ENCODE results near the gene SLC6A9.

Gene SLC6A9

DNA sequence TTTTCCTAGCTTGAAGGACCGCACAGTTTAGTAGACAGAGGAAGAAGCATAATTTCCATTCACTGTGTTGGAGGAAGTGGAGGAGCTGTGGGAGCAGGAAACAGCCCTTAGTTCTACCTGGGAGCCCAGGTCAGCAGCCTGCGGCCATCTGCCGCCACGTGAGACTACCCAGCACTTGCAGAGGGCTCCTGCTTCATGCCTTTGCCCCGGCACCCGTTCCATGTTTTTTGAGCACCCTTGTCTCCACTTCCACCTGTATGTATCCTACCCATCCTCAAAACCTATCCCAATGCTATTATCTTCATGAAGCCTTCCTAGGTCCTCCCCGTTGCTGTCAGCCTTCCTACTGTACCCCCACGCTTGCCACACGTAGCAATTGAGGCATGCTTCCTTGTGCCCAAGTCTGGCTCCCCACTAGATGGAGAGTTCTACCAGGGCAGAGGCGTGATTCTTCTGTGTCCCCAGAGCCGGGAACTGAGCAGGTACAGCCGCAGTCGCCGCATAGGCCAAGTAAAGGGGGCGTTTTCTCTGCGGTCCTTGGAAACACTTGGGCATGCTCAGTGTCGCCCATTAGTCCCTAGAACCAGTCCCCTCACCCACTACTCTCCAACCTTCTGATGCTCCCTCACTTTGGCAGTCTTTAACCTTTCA lies 1.9 kb downstream of the SLC6A9 start:
- no peak for DNase-seq (ENCODE audit: low read depth, low spot score)

DNA sequence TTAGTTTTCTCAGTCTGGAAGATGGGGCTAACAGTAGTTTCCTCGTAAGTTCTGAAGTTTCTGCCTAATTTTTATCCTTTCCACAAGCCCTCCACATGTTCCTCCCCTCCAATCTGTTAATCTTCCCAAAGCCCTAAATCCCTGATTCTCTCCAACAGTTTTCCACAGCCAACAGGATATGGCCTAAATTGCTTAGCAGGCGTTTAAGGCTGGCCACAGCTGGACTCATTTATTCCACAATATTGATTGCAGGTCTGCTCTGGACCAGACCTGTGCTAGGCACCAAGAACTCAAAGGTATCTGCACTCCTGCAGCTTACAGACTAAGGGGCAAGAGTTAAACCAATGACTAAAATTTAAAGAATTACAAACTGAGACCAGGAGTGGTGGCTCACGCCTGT lies 3.9 kb downstream of the SLC6A9 start:
- no peak for DNase-seq (ENCODE audit: low read depth, low spot score)

DNA sequence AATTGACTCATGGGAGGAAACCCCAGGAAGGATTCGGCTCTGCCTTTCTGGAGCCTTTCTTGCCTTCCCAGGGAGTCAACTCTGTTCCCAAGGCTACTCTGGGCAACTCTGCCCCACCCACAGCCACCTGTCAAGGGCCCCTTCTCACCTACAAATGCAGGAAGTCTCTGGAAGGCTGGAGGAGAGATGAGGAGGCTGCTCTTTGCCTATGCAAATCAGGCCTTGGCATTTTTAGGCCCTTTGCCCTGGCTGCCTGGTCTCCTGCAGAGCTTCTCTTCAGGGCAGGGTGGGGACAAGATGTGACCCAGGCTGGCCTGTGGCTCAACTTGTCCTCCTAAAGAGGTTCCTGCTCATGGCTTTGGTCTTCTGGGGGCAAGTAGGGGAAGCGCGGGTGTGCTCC lies 5.4 kb downstream of the SLC6A9 start:
- DNase-seq (ENCODE audit: low read depth, low spot score), result no peak

DNA sequence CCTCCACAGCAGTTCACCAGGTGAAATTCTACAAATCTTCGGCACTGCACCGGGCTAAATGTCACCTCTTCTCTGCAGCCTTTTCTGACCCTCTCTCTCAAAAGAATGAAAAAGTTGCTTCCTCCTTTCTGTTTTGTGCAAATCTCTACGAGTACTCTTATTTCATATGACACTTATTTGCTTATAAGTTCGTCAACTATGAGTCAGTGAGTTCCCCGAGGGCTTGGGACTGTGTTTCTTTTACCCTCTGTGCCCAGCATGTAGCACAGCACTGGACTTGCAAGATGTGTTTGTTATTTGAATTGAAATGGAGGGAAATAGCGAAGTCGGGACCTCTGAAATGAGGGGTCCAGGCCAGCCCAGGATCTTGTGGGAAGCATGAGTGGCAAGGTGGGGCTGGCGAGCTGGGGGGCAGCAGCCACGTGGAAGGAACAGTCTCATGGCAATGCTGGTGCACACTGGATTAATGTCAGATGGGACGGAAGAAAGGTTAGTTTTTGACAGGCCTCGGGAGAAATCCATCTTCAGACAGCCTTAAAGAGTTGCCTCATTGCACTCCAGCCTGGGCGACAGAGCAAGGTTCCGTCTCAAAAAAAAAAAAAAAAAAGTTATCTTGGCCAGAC lies 6.2 kb downstream of the SLC6A9 start:
- no peak for DNase-seq (ENCODE audit: low read depth, low spot score)

DNA sequence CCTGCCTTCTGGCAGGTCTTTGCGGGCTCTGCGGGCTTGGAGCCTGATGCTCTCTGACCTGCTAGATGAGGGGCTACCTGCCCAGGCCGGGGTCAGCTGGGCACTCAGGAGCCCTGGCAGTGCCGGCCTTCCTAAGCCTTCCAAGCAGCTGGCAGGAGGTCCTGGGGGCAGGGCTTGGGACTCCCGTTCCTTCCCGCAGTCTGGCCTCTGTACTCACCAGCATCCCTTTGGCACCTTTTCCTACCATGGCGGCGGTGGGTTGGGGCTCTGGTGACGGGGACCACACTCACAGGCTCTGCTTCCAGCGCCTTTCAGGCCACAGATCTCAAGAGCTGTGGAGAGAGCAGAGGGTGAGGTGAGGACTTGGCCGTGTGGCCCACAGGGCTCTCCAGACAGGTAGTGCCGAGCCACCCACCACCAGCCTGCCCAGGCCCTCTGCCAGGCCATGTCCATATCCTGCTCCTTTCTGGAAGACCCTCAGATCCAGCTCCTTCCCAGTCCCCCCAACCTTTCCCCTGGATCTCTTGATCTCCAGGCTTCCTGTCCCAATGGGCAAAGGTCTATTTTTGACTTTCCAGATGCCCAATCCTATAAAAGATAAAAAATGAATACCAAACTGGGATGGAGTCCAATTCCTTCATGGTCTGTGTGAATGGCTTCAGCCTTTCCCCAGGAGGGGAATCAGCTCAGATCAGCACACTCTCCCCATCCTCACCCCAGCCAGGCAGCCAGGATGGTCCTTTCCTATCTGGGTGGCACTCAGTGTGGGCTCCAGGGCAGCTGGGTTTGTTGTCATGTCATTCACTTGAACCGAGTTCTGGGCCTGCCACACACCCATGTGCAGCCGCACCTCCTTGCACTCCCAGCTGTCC lies 7.0 kb downstream of the SLC6A9 start:
- DNase-seq (ENCODE audit: low read depth, low spot score), result no peak

DNA sequence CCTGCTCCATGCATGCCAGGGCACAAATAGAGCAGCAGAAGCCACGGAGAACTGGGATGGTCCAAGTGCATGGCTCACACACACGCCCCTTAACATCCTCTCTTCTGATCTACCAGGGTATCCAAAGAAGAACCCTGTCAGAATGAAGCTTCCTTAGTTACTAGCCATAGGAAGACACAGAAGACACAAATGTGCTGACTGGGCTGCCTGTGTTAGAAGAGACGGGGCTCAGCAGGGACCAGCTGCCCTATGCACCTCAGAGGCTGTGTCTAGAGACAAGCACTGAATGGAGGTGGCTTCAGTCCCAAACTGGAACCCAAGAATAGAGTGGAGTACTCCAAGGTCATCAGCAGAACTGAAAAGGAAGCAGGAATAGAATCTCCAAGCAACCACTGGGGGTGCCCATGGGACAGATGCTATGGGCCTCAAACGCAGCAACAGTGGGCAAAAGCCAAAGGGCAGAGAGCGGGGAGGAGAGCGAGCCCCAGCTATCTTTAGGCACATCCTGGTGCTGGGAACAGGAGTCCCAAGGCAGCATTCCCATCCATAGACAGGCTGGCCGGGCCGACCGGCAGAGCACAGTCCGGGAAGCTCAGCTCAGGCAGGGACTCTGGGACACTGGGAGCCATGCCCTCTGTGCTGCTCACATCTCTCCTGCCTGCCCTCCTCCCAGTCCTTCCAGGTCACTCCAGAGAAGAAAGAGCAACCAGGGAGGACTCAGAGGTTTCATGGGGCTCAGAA lies 9.5 kb downstream of the SLC6A9 start:
- no peak for DNase-seq (ENCODE audit: low read depth, low spot score)

DNA sequence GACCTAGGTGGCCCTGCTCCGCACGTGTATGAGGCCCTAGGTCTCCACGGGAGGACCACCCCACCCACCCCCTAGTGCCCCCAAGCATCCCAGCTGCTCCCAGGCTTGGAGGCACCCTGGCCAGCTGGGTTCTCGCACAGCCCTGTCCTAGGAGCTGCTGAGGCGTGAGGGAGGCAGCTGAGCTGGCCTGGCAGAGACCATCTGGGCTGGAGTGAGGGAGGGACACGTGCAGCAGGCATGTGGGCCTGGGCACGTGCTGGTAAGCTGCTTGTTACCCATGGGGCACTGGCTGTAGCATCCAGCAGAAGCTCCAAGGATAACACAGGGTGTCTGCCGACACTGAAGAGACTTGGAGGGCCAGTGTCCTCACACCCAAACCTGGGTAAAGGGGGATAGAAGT lies 10.1 kb downstream of the SLC6A9 start:
- no peak for DNase-seq (ENCODE audit: low read depth, low spot score)

DNA sequence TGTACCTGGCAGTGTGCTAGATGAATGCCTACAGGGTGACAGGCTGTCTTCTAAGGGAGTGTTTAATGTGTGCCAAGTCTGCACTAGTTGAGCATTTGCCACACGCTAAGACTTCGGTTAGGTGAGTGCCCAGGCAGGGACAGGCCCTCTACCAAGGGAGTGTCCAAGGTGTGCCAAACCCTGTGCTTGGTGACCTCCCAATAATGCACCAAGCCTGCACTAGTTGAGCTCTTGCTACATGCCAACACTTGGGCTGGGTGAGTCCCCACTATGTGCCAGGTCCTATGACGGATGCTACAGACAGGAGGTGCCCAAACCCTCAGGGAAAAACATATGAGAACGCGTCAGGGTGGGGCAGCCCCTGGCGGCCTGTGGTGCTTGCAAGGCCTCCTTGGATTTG lies 10.8 kb downstream of the SLC6A9 start:
- no peak for DNase-seq (ENCODE audit: low read depth, low spot score)

DNA sequence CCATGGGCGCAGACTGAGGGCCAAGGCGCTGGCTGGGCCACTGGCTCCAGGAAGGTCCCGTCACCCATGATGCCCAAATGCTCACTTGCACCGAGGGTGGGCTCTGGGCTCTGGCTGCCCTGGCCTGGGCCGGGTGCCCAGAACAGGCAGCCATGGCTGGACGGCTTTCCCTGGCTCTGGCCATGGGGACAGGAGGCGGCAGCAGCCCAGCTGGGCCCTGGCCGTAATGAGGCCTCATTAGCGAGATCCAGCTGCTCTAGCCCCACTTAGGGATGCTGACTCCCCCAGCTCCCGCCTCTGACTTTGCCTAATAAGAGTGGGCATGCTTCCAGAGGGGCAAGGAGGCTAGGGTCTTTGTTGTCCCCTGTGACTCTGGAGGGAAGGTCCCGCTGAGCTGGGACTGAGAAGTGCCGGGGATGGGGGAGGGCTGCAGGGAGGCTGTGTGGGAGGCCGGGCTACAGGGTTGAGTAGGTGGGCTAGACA lies 11.8 kb downstream of the SLC6A9 start:
- DNase-seq (ENCODE audit: low read depth, low spot score), result no peak

DNA sequence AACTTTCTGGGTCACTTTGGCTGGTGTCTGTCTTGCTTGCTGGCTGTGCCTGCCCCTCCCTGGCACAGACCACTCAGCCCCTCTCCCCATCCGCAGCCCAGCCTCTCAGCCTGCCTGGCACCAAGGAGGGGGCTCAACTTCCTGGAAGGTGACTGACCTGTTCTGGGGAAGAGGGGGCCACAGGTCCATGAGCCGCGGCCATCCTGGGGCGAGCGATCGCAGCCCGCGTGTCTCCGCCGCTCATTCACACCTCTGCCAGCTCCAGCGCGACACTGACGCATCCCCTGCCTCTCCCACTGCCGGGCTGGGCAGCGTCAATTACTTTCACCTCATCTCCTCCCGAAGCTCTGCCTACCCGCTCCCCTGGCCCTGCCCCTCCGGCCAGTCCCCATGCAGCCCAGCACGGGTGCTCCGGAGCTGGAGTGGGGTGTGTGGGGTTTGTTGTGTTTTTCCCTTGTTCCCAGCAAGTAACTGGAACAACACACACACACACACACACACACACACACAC lies 14.3 kb downstream of the SLC6A9 start:
- peak; percentile 61 for DNase-seq (ENCODE audit: low read depth, low spot score)

DNA sequence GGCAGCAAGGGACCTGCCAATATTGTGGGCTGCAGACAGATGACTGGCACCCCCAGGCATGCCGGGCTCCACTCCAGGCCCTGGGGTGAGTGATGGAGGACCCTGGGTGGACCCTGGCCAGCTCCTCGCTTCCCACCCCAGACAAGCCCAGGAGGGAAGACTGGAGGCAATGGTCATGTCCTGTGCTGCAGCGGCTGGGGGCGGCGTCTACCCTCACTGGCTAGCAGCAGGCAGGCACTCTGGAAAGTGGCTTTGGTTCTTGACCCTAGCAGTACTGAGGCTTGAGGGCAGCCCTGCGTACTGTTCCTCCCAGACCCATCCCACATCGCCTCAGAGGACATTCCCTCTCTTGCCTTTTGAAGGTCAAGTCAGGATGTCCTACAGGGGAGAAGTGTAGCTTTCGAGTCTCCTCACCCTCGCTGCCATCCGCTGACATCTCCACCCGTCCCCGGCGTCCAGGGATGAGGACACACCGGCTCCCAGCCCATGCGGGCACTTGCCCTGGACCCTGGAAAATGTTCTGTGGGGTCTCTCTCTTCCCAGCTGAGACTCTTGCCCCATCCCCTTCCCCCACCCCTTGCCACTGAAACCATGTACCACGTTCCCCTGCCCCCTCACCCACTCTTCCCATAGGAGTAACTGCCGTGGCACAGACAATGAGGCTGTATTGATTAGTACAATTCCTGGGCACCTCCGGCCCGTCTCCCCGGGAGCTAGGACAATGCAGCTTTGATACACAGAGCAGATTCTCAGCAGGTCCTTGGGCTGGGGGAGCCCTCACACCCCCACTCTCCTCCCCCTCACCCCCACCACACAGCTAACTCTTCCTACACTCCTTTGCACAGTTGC lies 15.0 kb downstream of the SLC6A9 start:
- no peak for DNase-seq (ENCODE audit: low read depth, low spot score)

DNA sequence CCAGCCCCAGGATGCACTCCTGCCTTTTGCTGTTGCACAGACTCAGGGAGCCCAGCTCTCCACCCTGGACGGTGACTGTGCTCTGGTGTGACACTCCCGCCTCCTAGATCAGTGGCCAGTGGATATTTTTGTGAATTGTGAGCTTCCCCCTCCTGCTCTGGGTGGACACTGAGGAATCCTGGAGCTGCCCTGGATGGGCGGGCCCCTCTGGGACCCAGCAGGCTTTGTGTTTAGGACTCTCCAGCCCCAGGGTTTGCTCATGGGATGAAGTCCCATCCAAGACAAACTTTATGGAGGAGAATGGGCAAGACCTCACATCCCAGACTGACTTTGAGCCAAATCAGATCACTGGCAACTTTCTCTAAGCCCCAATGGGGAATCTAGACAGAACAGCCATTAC lies 16.1 kb downstream of the SLC6A9 start:
- DNase-seq (ENCODE audit: low read depth, low spot score), result no peak

DNA sequence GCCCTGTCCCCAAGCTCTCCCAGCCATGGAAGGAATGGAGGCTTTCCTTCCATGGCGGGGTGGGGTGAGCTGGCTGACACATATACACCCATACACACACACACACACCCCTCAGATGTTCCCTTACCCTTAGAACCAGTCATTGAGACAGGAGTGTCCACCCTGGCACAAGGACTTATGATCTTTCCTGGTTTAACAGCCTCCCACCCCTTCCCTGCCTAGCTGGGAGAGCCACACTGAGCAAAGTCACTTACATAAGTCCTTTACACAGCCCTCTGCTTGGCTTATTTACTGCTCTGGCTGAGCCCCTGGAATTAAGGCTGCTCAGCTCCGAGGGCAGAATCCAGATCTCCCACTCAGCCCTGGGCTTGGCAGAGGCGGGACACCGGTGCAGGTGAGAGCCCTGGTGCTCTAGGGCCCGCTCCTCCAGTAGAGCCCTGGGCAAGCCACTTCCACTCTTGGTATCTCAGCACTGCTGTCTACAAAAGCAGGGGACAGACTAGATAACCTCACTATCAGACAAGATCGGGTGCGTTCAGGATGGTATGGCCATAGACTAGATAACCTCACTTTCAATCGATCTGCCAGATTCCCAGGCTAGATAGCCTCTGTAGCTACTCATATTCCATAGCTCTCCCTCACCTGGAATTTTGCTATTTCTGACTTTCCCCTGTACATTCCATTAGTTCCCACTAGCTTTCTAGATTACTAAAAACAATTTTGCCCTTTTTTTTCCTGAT lies 16.7 kb downstream of the SLC6A9 start:
- DNase-seq (ENCODE audit: low read depth, low spot score), result no peak

DNA sequence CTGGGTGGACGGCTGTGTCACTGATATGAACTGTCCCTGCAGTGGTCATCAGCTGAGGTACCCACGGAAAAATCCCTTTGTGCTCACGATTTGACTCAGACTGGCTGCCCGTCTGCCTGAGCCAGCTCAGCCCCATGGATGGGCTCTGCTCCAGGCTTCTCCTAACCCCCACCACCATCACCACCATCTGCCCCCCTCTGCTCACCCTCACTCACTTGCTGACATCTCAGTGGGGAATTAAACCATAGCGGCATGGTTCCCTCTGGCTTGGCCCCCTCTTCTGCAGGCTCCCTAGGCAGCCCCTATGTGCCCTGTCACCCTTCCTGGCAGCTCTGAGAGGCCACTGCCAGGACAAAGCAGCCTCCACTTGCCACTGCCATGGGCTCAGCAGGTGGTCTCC lies 17.3 kb downstream of the SLC6A9 start:
- peak; percentile 52 for DNase-seq (ENCODE audit: low read depth, low spot score)

DNA sequence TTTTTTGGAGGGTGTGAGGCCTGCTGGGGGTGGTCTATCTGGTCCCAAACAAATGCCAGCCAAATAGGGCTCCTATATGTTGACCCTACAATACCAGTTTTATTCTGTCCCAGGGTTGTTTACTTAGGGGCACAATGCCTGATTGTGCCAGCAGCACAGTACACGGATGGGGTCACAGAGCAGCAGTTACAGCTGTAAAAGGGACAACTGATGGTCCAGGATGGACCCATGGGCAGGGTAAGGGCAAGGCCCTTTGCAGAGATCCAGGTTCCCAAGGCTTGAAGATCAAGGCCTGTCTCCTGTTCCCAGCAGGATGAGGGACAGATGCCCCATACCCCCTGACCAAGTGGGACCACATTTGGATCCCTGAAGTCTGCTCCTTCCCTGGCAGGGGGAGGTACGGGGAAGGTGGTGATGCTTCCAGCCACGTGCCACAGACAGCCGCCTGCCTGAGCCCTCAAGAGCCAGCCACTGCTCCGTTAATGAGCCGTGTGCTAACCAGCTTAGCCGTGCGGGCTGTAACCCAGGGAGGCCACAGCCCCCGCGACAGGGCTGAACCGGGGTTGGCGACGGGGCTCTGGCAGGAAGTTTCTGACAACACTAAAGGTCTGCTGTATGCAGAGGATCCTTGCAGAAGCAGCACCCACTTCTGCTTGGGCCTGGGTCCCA lies 18.2 kb downstream of the SLC6A9 start:
- peak; percentile 63 for DNase-seq (ENCODE audit: low read depth, low spot score)

DNA sequence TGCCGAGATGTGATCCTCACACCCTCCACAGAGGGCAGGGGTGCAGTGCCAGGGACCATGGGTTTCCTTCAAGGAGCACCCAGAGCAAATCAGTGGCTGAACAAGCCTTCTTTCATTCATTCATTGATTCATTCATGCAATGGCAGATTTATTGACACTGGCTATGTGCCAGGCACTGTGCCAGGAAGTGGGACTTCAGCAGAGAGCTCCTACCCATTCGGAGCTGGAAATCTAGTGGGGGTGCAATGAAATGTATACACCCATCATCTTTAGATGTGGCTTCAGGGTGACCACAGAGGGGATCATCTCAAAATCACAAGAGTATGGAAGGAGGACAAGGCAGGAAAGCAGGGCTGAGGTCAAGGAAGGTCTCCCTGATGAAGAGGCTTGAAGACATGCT lies 18.9 kb downstream of the SLC6A9 start:
- DNase-seq (ENCODE audit: low read depth, low spot score), result no peak

DNA sequence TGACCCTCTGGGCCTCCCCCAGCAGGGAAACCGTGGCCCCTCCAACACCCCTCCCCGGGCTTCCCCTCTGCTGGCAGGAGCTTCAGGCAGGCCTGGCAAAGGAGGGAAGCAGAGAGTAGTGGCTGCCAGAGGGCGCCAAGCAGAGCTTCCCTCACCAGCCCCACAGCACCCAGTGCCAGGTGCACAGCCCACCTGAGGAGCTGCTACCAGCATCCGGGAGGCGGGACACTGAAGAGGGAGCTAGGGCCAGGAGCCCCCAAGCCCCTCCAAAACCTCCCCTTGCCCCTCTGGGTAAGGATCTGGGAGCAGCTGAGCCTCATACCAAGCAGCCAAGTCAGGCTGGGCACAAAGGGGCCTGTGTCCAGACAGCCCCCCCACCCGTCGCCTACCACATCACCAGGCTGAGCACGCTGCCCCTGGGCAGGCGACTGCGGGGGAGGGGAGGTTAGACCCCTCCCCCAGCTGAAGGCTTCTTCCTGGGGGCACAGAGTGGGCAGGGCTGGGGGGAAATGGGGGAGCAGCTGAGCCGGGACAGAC lies 20.3 kb downstream of the SLC6A9 start:
- no peak for DNase-seq (ENCODE audit: low read depth, low spot score)

DNA sequence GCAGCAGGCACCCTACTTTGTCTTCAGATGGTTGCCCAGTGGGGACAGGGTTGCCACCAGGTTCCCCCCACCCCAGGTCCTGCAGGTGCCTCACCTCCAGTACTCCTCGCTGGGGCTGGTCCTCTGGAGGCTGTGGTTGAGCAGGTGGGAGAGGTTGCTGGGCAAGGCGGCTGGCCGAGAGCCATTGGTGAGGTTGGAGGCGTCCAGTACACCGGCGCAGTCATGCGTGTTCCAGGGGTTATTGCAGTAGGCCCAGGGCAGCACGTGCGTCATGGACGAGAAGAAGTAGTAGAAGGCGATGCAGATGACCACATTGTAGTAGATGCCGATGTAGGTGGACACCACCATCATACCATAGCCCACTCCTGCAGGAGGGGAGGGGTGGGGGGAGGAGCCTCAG lies 23.0 kb downstream of the SLC6A9 start:
- no peak for DNase-seq (ENCODE audit: low read depth, low spot score)

DNA sequence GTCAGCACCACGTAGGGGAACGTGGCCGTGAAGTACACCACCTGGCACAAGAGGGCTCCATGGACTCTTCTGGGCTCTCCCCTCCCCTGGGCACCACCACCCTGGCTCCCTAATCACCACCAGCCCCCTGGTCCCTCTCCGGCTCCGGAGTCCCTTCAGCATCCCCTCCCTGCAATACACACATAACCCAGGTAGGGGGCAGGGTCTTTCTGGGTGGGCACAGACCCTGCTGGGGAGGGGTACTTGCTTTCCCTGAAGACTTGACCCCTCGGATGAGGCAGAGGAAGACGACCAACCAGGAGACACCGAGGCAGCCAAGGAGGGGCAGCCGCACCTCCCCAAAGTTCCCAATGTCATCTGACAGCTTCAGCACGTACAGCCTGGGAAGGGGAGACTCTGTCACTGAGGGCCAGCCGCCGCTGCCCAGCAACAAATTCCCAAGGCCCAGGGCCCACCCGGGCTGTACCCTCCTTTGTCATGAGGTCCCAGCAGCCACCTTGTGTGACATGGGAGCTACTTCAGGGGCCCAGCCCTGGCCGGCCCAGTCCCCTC lies 28.6 kb downstream of the SLC6A9 start:
- no peak for DNase-seq (ENCODE audit: low read depth, low spot score)

Measured in astrocyte of the hippocampus (primary cell).